HepG2 (cell line): ENCODE results near the gene ABCB8. TPM values are rescaled to one million over a fixed set of nuclear protein-coding genes. Genes with fewer than 3 reads are reported as not detected.

Experiments used
- ATAC-seq: fragments of 200-7000 bp; cut with Tn5 transposase; 3 replicates; pipeline ENCODE4 v1.9.1; 2020; ENCODE audit warnings: mild to moderate bottlenecking, moderate library complexity
- BruUV-seq: library from RNA; stranded (reverse); fragments of 400-500 nt; replicated peaks from 2 replicates; lab custom pipeline; 2021; lab: Mats Ljungman, UMichigan
- CTCF ChIA-PET: fragments of 300-600 bp; formaldehyde crosslinking; extraction: SDS; loops from one replicate; lab custom pipeline; 2021; ENCODE audit warnings: low total read pairs, inconsistent platforms, low intra/inter-chr PET ratio; lab: Yijun Ruan, JAX
- POLR2A ChIA-PET: fragments of 350-600 bp; sonication (Branson Sonifier 250); formaldehyde crosslinking; loops from one replicate; lab custom pipeline; 2020; ENCODE audit warnings: antibody characterized with exemption, inconsistent platforms; lab: Yijun Ruan, JAX
- DNase-seq: peaks from one replicate; pipeline ENCODE4 v3.0.0-alpha.2; 2015; ENCODE audit warnings: low spot score
- FAIRE-seq: peaks from 3 replicates; lab custom pipeline; 2011; peaks lifted over from hg19 to GRCh38; lab: Jason Lieb, UNC
- H2AFZ ChIP-seq: one replicate; pipeline ENCODE4 v1.6.1; 2011; ENCODE audit warnings: low read length, inconsistent platforms
- H3K27ac ChIP-seq: fragments of 300-600 bp; 3 replicates; pipeline ENCODE4 v1.8.0; 2011; ENCODE audit warnings: mixed run types, mild to moderate bottlenecking, mixed read lengths, low read length, inconsistent platforms; ENCODE audit not compliant: insufficient read depth; ENCODE audit errors: extremely low read length
- H3K27me3 ChIP-seq, 2 experiments: fragments of 200-600 bp in 1 of 2; 2 replicates in 1 of 2; 3 replicates in 1 of 2; pipeline versions ENCODE4 v1.6.0 to v1.8.0; 2011; ENCODE audit warnings: low read length in 2 of 2, mild to moderate bottlenecking in 2 of 2, moderate library complexity in 2 of 2, inconsistent platforms in 1 of 2; ENCODE audit not compliant: insufficient read depth in 2 of 2, control insufficient read depth in 1 of 2
- H3K36me3 ChIP-seq, 2 experiments: fragments of 200-600 bp in 1 of 2; replicated peaks in 1 of 2; 2 replicates in 1 of 2; 3 replicates in 1 of 2; pipeline versions ENCODE4 v1.5.1 to v1.8.0; 2011; ENCODE audit warnings: low read length in 2 of 2, inconsistent platforms in 1 of 2; ENCODE audit not compliant: insufficient read depth in 2 of 2, control insufficient read depth in 1 of 2
- H3K4me1 ChIP-seq: 2 replicates; pipeline ENCODE4 v1.5.1; 2012; ENCODE audit warnings: low read length, inconsistent platforms; ENCODE audit not compliant: insufficient read depth
- H3K4me2 ChIP-seq: 2 replicates; pipeline ENCODE4 v1.6.0; 2011; ENCODE audit warnings: low read depth, low read length, inconsistent platforms
- H3K4me3 ChIP-seq, 3 experiments: fragments of 200-600 bp in 1 of 3; sonication (generic), shearing (Covaris generic) in 1 of 3; replicated peaks in 1 of 3; 2 replicates each; pipeline ENCODE4 v1.5.1; 2011 to 2016; ENCODE audit warnings: low read length in 3 of 3, inconsistent platforms in 2 of 3, low read depth in 2 of 3, mild to moderate bottlenecking in 2 of 3, control low read depth in 1 of 3, mixed read lengths in 1 of 3; ENCODE audit not compliant: insufficient read depth in 1 of 3
- H3K79me2 ChIP-seq: one replicate; pipeline ENCODE4 v1.6.1; 2011; ENCODE audit warnings: low read length, inconsistent platforms; ENCODE audit not compliant: insufficient read depth
- H3K9ac ChIP-seq: 2 replicates; pipeline ENCODE4 v1.6.0; 2011; ENCODE audit warnings: mild to moderate bottlenecking, low read depth, low read length, inconsistent platforms; ENCODE audit not compliant: insufficient read depth
- H3K9me3 ChIP-seq: 2 replicates; pipeline ENCODE4 v1.5.1; 2012; ENCODE audit warnings: mild to moderate bottlenecking, low read length
- H4K20me1 ChIP-seq: 2 replicates; pipeline ENCODE4 v1.6.0; 2011; ENCODE audit warnings: inconsistent platforms, mild to moderate bottlenecking, low read length, moderate library complexity; ENCODE audit not compliant: insufficient read depth
- ARNTL ChIP-seq: sonication (generic); formaldehyde crosslinking; IDR thresholded peaks from 2 replicates; pipeline ENCODE4 v1.4.0; 2020; ENCODE audit warnings: mild to moderate bottlenecking, missing genetic modification reagents
- BRD4 ChIP-seq: sonication (generic); formaldehyde crosslinking; IDR thresholded peaks from 2 replicates; pipeline ENCODE4 v1.4.0; 2020; ENCODE audit warnings: missing genetic modification reagents
- ERF ChIP-seq: IDR thresholded peaks from 2 replicates; pipeline ENCODE4 v1.6.1; 2018; ENCODE audit warnings: missing biosample characterization, missing genetic modification reagents
- HNRNPL ChIP-seq: fragments of 200-400 bp; formaldehyde crosslinking; IDR thresholded peaks from 2 replicates; pipeline ENCODE4 v1.6.1; 2017; ENCODE audit warnings: mild to moderate bottlenecking, low read depth, low read length
- IRF2 ChIP-seq: IDR thresholded peaks from 2 replicates; pipeline ENCODE4 v1.6.1; 2018; ENCODE audit warnings: missing genetic modification reagents, missing compliant biosample characterization
- KAT8 ChIP-seq: IDR thresholded peaks from 2 replicates; pipeline ENCODE4 v1.6.1; 2016; ENCODE audit warnings: missing genetic modification reagents, missing compliant biosample characterization
- KDM1A ChIP-seq: IDR thresholded peaks from 2 replicates; pipeline ENCODE4 v1.6.1; 2016; ENCODE audit warnings: missing compliant biosample characterization
- MZF1 ChIP-seq: sonication (generic); formaldehyde crosslinking; IDR thresholded peaks from 2 replicates; pipeline ENCODE4 v1.8.1; 2023; ENCODE audit warnings: mild to moderate bottlenecking, missing genetic modification reagents, borderline replicate concordance
- NFKB2 ChIP-seq: sonication (generic); formaldehyde crosslinking; IDR thresholded peaks from 2 replicates; pipeline ENCODE4 v1.4.0; 2020; ENCODE audit warnings: missing genetic modification reagents, borderline replicate concordance
- NPAS2 ChIP-seq: sonication (generic); formaldehyde crosslinking; IDR thresholded peaks from 2 replicates; pipeline ENCODE4 v1.8.0; 2022; ENCODE audit warnings: mild to moderate bottlenecking, missing genetic modification reagents, borderline replicate concordance
- SALL1 ChIP-seq: sonication (generic); formaldehyde crosslinking; IDR thresholded peaks from 2 replicates; pipeline ENCODE4 v1.8.0; 2022; ENCODE audit warnings: mild to moderate bottlenecking, missing genetic modification reagents
- SAP130 ChIP-seq: IDR thresholded peaks from 2 replicates; pipeline ENCODE4 v1.6.1; 2016; ENCODE audit warnings: low read depth
- SOX5 ChIP-seq: IDR thresholded peaks from 2 replicates; pipeline ENCODE4 v1.6.1; 2016; ENCODE audit warnings: borderline replicate concordance
- SP1 ChIP-seq, 2 experiments: fragments of 450-650 bp in 1 of 2; sonication (generic) in 1 of 2; formaldehyde crosslinking in 1 of 2; IDR thresholded peaks; 2 replicates each; pipeline versions ENCODE4 v1.4.0 to v1.6.1; 2016 to 2020; ENCODE audit warnings: missing genetic modification reagents in 1 of 2
- STAG1 ChIP-seq: sonication (generic); formaldehyde crosslinking; IDR thresholded peaks from 2 replicates; pipeline ENCODE4 v1.4.0; 2020; ENCODE audit warnings: missing genetic modification reagents
- THAP11 ChIP-seq: IDR thresholded peaks from 2 replicates; pipeline ENCODE4 v1.6.1; 2016; ENCODE audit warnings: missing biosample characterization, missing genetic modification reagents
- XRCC5 ChIP-seq: fragments of 200-400 bp; formaldehyde crosslinking; optimal IDR thresholded peaks from 2 replicates; pipeline ENCODE3; 2017; ENCODE audit warnings: mild to moderate bottlenecking, low read length
- YEATS2 ChIP-seq: sonication (generic); formaldehyde crosslinking; IDR thresholded peaks from 2 replicates; pipeline ENCODE4 v1.4.0; 2020; ENCODE audit warnings: missing genetic modification reagents, borderline replicate concordance
- YY1 ChIP-seq: IDR thresholded peaks from 2 replicates; pipeline ENCODE4 v1.6.1; 2011; ENCODE audit warnings: low read length, low read depth, moderate library complexity, mild to moderate bottlenecking; ENCODE audit not compliant: insufficient read depth, insufficient replicate concordance
- ZBTB20 ChIP-seq: sonication (generic); formaldehyde crosslinking; IDR thresholded peaks from 2 replicates; pipeline ENCODE4 v1.8.1; 2023; ENCODE audit warnings: missing genetic modification reagents, low read depth, mild to moderate bottlenecking, borderline replicate concordance
- ZBTB7A ChIP-seq: sonication (generic); formaldehyde crosslinking; IDR thresholded peaks from 2 replicates; pipeline ENCODE4 v1.8.0; 2022; ENCODE audit warnings: mild to moderate bottlenecking, missing genetic modification reagents
- ZNF24 ChIP-seq: fragments of 450-650 bp; IDR thresholded peaks from 2 replicates; pipeline ENCODE4 v1.6.1; 2017; ENCODE audit warnings: antibody characterized with exemption, mild to moderate bottlenecking
- ZNF326 ChIP-seq: sonication (generic); formaldehyde crosslinking; IDR thresholded peaks from 2 replicates; pipeline ENCODE4 v1.4.0; 2020; ENCODE audit warnings: missing genetic modification reagents, borderline replicate concordance
- ZNF510 ChIP-seq: sonication (generic); formaldehyde crosslinking; IDR thresholded peaks from 2 replicates; pipeline ENCODE4 v1.4.0; 2020; ENCODE audit warnings: low read depth, mild to moderate bottlenecking, missing genetic modification reagents
- ZNF543 ChIP-seq: sonication (generic); formaldehyde crosslinking; IDR thresholded peaks from 2 replicates; pipeline ENCODE4 v1.4.0; 2020; ENCODE audit warnings: mild to moderate bottlenecking, missing genetic modification reagents
- ZNF740 ChIP-seq: sonication (generic); formaldehyde crosslinking; IDR thresholded peaks from 2 replicates; pipeline ENCODE4 v1.4.0; 2020; ENCODE audit warnings: missing genetic modification reagents
- WGBS: methylation state at CpG from one replicate; pipeline ENCODE4 v1.1.6; 2017; ENCODE audit warnings: low lambda C conversion rate; 5-methylcytosine and 5-hydroxymethylcytosine counted together
- in situ Hi-C: cut with HindIII; loops from 2 replicates; pipeline ENCODE4 v1.10.0; 2017; ENCODE audit warnings: low pct_unique_long_range_greater_than_20kb; ENCODE audit not compliant: extremely low pct_ligation_motif_present
- intact Hi-C: fragments of 100-400 bp; cut with micrococcal nuclease; formaldehyde crosslinking; loops from one replicate; pipeline ENCODE4 v1.10.0; 2022; ENCODE audit not compliant: unreplicated experiment
- polyA plus RNA-seq, 8 experiments: library from polyadenylated mRNA; depleted of rRNA in 3 of 8; stranded (reverse) in 7 of 8; unstranded in 1 of 8; fragments of >200 nt; fragmentation: Illumina TruSeq in 4 of 8; extraction: Trizol in 4 of 8; gene quantifications; 2 replicates each; pipeline versions ENCODE4 v1.2.1 to v1.2.3, GENCODE V29; 2011 to 2016; ENCODE audit warnings: low read depth in 4 of 8, missing spikeins in 1 of 8, mixed read lengths in 1 of 8; ENCODE audit not compliant: insufficient read depth in 1 of 8
- total RNA-seq, 5 experiments: library from RNA; depleted of rRNA; stranded (reverse); fragments of >200 nt; fragmentation: Illumina TruSeq; extraction: Trizol; gene quantifications; 2 replicates each; pipeline ENCODE4 v1.2.3, GENCODE V29; 2016; ENCODE audit warnings: low read depth in 1 of 5

The ABCB8 gene
- total and polyA plus RNA-seq, 2 of the 13 experiments (the other 11 are each of a cell fraction or from before 2014, with no cell fraction given) = 6.6 to 16.7 TPM

- intact Hi-C loops (no loop called here), in situ Hi-C loops (no loop called here)
- Histone ChIP-seq H3K4me1 (peaks cover 96% of the 10 kb centered on the region), H3K4me3 (peak overlapping the region; percentile 5 to 77 (median 62); a peak in 4 of 6 replicates), H4K20me1 (no peaks in the 10 kb centered on the region), H2AFZ (no peak overlapping the region), H3K79me2 (no peaks in the 10 kb centered on the region), H3K9ac (peak overlapping the region; percentile 28; the same call in 1 of the 2 replicates), H3K4me2 (peak overlapping the region; percentile 98), H3K9me3 (no peaks in the 10 kb centered on the region), H3K27me3 (peaks cover 0 to 2% of the 10 kb centered on the region in 2 experiments; a peak in 1 of 5 replicates), H3K36me3 (no peaks in the 10 kb centered on the region), H3K27ac (no peak overlapping the region)
- 62% methylated on average over 6 of the region's 40 CpGs for WGBS
- ATAC-seq (peak; percentile 62), FAIRE-seq (no peak), DNase-seq (peak; percentile 47)
- ChIA-PET POLR2A (interaction anchor here (1.6 to 5.2 kb wide), 5 partner anchors 11 to 77 kb away, joined by 6 to 31 read pairs (median 6); partner anchors contain the start of genes ABCB8 and CDK5), CTCF (no interaction called here)
- BruUV-seq = no TSS peak
- TF ChIP-seq NFKB2 (CRISPR knock-in tag) = peak; percentile 28; the same call in 1 of the 2 replicates
- TF ChIP-seq ZNF740 (CRISPR knock-in tag) = 0 out of 2 replicates have a peak, but pooled peaks have one; percentile 37
- TF ChIP-seq ZNF24 = no peak
- 0 out of 2 replicates have a peak, but pooled peaks have one; percentile 14 for TF ChIP-seq SOX5 (CRISPR knock-in tag)
- 0 out of 2 replicates have a peak, but pooled peaks have one; percentile 54 for TF ChIP-seq YEATS2 (CRISPR knock-in tag)
- peak; percentile 63 for TF ChIP-seq SAP130 (CRISPR knock-in tag)
- peak; percentile 57 for TF ChIP-seq SALL1 (CRISPR knock-in tag)
- TF ChIP-seq IRF2 (CRISPR knock-in tag) = peak; percentile 33; the same call in 1 of the 2 replicates
- peak; percentile 38; the same call in 1 of the 2 replicates for TF ChIP-seq ERF (CRISPR knock-in tag)
- TF ChIP-seq ZBTB7A = 0 out of 2 replicates have a peak, but pooled peaks have one; percentile 14
- TF ChIP-seq STAG1 (CRISPR knock-in tag) = peak; percentile 21; the same call in 1 of the 2 replicates
- TF ChIP-seq YY1 = peak; percentile 60
- no peak for TF ChIP-seq ZNF326
- TF ChIP-seq ARNTL (CRISPR knock-in tag) = 0 out of 2 replicates have a peak, but pooled peaks have one; percentile 29
- TF ChIP-seq HNRNPL = 0 out of 2 replicates have a peak, but pooled peaks have one; percentile 25
- TF ChIP-seq THAP11 = peak; percentile 76
- 0 out of 2 replicates have a peak, but pooled peaks have one; percentile 57 for TF ChIP-seq ZBTB20
- no peak for TF ChIP-seq NPAS2 (CRISPR knock-in tag)
- TF ChIP-seq KAT8 = peak; percentile 80
- 0 out of 2 replicates have a peak, but pooled peaks have one; percentile 47 for TF ChIP-seq BRD4
- TF ChIP-seq SP1 (IDR thresholded peaks at IDR 0.05) = no peak
- 0 out of 2 replicates have a peak, but pooled peaks have one; percentile 24 for TF ChIP-seq SP1 (CRISPR knock-in tag; IDR thresholded peaks at IDR 0.05)
- TF ChIP-seq MZF1 (CRISPR knock-in tag) = 0 out of 2 replicates have a peak, but pooled peaks have one; percentile 24
- 0 out of 2 replicates have a peak, but pooled peaks have one; percentile 38 for TF ChIP-seq KDM1A (CRISPR knock-in tag)
- TF ChIP-seq XRCC5 = peak; percentile 92
- peak; percentile 71; the same call in 1 of the 2 replicates for TF ChIP-seq ZNF510
- 0 out of 2 replicates have a peak, but pooled peaks have one; percentile 59 for TF ChIP-seq ZNF543 (CRISPR knock-in tag)
These were observed 19.5 kb upstream of the ABCB8 start for GRCh38 chr7:151008511-151009323.
